GM18517 (cell line): Measurements from ENCODE around the gene RXRA.
"Not testable (repeated sequence)": the region's sequence is repeated elsewhere in the genome, so short reads cannot be mapped to it uniquely, and the experiment has no call there.

Experiments
- ATAC-seq: cut with Tn5 transposase; IDR thresholded peaks from one replicate; pipeline ENCODE4 v1.9.1; 2021; ENCODE audit warnings: mild to moderate bottlenecking, moderate library complexity; ENCODE audit not compliant: unreplicated experiment

RXRA gene

GRCh38 chr9:134293611-134294152 lies 32.6 kb upstream of the RXRA start:
- ATAC-seq = no peak

DNA sequence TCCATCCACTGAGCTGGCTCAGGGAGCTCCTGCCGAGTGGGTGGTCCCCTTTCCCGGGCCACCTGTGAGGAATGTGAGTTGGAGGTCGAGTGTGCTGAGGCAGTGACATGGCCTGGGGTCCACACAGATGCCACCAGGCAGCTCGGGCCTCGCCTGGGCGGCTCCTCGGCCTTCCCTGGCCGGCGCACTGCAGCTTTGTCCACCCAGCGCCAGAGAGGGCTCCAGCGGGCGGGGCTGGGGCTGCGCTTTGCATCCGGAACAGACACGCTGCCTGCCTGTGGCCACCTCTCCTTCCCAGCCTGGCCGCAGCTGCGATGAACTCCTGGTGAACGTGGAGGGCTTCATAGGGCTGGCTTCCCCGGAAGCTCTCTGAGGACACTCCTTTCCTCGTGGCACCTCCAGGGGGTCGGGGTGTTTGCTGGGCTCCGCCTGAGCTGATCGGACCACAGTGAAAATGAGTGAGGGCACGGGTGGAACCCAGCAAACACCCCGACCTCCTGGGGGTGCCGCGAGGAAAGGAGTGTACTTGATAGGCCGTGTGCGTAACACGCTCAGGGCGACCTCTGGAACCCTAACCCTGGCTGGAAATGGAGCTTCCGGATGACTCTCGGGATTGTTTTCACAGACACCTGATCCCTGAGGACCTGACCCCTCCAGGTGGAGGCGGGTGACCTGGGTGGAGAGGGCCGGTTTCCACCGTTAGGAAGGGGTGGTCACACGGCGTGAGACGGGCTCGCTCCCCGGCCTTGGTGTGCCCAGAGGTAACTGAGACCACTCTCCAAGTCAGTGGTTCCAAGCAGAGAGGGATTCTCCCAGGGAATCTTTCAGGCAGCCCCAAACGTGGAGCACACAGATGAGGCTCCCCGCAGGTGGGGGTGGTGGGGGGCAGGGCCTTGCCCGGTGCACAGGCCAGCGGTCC lies 31.8 kb upstream of the RXRA start:
- ATAC-seq = no peak

DNA sequence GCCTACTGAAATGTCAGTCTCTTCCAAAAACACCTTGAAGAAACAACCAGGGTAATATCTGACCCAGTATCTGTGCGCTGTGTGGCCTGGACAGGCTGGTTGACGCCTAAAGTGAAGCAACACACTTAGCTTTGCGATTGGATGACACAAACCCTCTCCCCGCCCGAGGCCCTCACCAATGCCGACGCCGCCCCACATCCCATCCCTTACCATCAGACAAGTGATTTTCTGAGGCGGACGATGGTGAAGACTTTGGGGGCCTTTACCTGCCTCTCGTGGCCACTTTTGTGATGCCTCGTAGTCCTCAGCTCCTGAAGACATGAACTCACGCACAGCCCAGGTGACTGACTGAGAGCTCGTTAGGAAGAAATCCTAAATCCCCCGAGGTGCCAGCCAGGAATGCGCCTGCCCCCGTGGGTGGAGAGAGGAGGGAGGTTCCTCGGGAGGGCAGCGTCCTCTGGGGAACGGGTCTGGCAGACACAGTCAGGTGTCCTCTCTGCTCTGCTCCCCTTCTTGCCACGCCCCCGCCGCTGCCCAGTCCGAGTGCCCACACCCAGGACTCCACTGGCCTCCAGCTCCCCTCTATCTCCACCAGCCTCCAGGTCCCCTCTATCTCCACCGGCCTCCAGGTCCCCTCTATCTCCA lies 31.0 kb upstream of the RXRA start:
- ATAC-seq = no peak

DNA sequence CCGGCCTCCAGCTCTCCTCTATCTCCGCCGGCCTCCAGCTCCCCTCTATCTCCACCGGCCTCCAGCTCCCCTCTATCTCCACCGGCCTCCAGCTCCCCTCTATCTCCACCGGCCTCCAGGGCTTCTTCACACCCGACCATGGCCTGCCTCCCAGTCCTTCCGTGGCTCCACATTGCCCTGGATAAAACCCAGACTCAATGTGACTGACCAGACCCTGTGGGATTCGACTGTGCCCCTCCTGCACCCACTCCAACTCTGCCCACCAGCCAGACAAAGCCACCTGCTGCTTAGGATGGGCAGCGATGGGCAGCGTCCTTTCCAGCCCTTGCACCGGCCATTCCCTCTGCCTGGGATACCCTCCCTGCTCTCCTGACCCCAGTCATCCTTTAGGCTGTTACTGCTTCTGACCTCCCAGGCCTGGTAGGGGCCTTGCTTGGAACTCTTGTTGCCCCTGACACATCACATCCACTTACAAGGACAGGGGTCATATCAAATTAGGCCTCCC lies 30.5 kb upstream of the RXRA start:
- no peak for ATAC-seq

DNA sequence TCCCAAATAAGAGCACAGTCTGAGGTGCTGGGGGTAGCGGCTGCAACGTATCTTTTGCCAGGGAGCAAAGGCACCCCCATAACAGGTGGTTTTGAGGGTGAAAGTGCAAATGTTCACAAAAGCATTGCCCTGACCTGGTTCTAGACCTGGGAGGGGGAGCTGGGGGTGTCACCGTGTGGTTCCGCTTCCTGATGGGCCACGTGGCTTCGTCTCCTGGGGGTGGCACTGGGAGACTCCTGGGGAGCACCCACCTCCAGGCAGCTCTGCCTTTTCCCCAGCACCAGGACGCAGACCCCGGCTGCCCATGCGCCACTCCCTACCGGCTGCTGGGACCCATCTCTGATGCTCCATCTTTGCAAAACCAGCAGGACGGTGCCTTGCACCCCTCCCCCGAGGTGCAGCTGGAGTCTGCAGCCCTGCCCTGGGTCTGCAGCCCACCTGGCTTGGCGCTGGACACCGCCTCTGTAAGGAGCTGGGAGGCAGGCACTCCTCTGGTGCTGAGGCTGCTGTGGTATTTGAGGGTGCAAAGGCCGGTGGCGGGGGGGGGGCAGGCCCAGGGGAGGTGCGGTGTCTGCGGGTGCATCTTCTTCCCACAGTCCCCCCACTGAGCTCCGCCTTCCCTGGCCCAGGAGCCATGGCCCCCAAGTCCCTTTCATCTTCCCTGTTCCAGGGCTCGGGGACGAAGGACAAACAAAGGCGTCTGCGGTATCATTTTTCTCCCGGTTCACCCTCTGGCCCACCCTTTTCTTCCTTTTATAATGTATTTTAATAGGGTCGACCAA lies 29.8 kb upstream of the RXRA start:
- ATAC-seq = no peak

DNA sequence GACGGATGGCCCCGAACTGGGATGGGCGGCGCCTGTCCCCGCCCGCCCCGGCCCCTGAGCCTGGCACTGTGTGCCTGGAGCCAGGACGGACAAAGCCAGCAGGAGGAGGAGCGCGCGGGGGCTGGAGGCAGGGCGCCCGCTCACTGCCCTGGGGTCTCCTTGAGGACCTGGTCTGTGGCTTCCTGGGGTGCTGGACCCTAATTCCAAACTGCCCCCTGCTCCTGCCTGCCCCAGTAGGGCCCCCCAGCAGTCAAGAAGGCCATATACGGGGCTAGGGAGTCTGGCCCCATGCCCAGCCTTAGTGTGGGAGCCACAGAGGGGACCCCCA lies 29.2 kb upstream of the RXRA start:
- ATAC-seq = no peak

- no peak for ATAC-seq
Observed at GRCh38 chr9:134297576-134297975, 28.7 kb upstream of the RXRA start.

GRCh38 chr9:134298000-134298399 lies 28.3 kb upstream of the RXRA start:
- no peak for ATAC-seq

- ATAC-seq = no peak
Observed at GRCh38 chr9:134299068-134299467, 27.2 kb upstream of the RXRA start.

- no peak for ATAC-seq
Observed at GRCh38 chr9:134299883-134300282, 26.4 kb upstream of the RXRA start.

- peak; percentile 70 for ATAC-seq
Observed at GRCh38 chr9:134301387-134302129, 24.7 kb upstream of the RXRA start.

GRCh38 chr9:134302130-134302817 lies 24.0 kb upstream of the RXRA start:
- no peak for ATAC-seq

GRCh38 chr9:134303601-134304000 lies 22.7 kb upstream of the RXRA start:
- no peak for ATAC-seq

- no peak for ATAC-seq
Observed at GRCh38 chr9:134304261-134304660, 22.0 kb upstream of the RXRA start.

DNA sequence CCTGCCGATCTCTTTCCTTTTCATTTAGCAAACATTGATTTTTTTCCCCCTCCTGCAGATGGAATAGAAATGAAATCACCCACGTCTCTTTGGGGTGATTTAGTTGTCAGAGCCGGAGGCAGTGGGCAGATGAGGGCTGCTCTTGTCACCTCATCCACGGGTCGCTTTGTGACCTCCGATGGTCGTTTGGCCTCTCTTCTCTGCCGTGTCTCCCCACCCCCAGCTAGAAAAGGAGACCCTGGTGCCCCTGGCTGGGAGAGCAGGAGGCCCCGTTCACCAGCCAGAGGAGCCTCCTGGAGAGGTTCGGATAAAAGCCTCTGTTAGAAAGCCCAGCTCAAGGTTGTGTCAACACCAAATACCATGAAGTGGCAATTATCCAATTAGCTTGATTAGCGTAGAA lies 21.6 kb upstream of the RXRA start:
- ATAC-seq = no peak

DNA sequence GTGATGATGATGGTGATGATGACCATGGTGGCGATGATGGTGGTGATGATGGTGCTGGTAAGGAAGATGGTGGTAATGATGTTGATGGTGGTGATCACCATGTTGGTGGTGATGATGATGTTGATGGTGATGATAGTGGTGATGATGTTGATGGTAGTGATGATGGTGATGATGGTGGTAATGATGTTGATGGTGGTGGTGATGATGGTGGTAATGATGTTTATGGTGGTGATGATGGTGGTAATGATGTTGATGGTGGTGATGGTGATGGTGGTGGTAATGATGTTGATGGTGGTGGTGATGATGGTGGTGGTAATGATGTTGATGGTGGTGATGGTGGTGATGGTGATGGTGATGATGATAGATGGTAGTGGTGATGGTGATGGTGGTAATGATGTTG lies 20.7 kb upstream of the RXRA start:
- ATAC-seq = no peak

DNA sequence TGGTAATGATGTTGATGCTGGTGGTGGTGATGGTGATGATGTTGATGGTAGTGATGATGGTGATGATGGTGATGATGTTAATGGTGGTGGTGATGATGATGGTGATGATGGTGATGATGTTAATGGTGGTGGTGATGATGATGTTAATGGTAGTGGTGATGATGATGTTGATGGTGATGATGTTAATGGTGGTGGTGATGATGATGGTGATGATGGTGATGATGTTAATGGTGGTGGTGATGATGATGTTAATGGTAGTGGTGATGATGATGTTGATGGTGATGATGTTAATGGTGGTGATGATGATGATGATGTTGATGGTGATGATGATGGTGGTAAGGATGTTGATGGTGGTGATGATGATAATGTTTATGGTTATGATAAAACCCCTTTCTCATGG lies 20.2 kb upstream of the RXRA start:
- ATAC-seq = not testable (repeated sequence)

DNA sequence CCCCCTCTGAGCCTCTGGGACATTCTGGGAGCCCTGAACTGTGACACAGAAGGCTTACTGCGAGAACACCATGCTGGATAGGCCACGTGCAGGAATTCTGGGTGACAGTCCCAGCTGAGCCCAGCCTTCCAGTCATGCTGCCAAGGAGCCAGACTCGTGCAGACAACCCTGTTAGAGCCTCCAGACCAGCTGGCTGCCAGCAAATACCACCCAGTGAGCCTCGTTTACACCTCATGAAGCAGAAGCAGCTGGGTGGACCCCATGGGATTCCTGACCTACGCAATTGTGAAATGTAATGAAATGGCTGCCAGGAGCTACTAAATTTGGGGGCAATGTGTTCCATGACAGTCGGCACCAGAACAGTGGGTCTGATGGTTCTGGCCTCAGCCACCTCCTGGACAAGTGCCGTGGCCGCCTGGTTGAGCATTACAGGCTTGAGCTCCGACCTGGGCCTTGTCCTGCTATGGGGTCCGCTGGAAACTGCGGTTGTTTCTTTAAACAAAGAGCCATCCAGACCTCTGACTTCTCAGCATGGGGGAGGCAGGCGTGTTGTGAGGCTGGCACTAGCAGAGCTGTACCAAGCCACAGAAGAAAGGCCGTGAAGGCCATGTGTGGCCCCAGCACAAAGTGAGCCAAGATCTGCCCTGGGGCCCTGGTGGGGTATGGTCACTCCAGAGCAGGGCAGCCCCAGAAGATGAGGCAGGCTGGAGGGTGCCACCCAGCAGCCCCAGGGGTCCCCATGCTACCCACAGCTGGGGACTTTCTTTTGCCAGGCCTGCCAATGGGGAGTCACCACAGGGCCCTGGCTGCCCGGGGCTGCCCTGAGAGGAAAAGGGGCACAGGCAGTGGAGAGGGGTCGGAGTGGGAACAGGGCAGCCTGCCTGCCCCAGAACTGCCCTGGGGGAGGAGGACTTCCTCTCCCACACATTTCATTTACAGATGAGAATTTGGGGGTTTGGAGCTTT lies 19.3 kb upstream of the RXRA start:
- ATAC-seq = no peak
